GM12801 (cell line): ENCODE results near the gene ANKRD55.

Source experiments
- TF ChIP-seq, protein P1 (sequence below): IDR thresholded peaks from one replicate; pipeline ENCODE4 v1.5.1; 2011; ENCODE audit warnings: control low read depth; ENCODE audit not compliant: insufficient read length; ENCODE audit errors: extremely low read depth

The ANKRD55 gene

DNA sequence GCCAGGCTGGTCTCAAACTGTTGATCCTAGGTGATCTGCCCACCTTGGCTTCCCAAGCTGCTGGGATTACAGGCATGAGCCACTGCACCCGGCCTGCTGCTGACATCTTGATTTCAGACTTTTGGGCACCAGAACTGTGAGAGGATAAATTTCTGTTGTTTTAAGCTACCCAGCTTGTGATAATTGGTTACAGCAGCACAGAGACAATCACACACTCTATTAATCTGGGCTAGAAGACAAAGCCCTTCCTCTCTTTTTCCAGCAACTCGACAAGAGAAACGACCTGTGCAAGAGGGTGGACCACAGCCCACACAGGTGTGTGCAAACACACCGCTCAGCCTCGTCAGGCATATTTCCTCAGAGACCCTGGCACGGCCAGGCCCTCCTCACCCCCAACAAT is 4.5 kb downstream of the ANKRD55 start:
- TF ChIP-seq, protein P1, sequence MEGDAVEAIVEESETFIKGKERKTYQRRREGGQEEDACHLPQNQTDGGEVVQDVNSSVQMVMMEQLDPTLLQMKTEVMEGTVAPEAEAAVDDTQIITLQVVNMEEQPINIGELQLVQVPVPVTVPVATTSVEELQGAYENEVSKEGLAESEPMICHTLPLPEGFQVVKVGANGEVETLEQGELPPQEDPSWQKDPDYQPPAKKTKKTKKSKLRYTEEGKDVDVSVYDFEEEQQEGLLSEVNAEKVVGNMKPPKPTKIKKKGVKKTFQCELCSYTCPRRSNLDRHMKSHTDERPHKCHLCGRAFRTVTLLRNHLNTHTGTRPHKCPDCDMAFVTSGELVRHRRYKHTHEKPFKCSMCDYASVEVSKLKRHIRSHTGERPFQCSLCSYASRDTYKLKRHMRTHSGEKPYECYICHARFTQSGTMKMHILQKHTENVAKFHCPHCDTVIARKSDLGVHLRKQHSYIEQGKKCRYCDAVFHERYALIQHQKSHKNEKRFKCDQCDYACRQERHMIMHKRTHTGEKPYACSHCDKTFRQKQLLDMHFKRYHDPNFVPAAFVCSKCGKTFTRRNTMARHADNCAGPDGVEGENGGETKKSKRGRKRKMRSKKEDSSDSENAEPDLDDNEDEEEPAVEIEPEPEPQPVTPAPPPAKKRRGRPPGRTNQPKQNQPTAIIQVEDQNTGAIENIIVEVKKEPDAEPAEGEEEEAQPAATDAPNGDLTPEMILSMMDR, result no peak

DNA sequence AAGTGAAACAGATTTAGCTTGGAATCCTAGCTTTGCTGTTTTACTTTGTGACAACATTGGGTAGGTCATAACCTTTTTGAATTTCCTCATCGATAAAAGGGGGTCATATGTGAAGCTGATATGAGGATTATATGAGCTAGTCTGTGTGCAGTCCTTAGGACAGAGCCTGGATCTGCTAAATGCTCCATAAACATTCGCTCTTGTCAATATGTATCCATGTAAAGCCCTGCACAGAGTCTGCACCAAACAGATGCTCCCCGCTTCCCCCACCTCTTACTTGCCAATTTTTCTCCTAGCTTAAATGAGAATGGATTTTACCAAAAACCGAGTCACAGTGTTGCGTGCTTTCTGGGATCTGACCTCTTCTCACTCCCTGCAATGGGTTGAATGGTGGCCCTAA is 5.4 kb downstream of the ANKRD55 start:
- TF ChIP-seq, protein P1, result no peak

DNA sequence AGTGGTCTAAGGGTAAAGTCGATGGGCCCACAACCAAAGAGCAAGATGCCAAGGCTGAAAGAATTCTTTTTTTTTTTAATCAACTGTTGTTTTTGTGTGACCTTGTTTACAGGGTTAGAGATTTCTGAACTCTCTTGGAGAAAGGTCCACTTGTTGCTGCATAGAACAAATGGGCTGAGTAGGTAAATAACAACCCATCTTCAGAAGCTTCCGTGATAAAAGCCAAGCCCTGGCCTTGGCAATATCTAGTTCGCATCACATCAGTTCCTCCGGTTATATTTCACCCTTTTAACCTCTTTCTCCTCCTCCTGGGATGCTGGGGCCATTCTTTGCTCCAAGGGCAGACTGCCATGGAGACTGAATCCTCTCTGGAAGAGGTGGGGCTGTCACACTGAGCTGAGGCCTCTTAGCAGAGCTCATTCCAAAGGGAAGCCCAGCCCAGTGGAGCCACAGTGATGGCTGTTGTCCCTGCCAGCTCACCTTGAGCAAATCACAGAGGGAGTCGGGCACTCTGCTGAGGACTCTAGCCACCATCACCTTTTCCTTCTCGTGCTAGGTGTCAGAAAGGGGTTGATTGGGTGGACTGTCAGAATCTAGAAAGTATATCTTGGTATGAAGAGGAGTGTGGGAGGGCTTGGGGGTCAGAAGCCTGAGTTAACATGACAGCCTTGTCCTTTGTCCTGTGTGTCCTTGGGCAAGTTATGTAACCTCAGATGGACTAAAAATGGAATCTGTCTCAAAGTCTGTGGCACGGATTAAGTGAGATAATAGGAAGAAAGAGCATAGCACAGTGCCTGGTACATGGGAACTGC is 17.9 kb downstream of the ANKRD55 start:
- TF ChIP-seq, protein P1, result no peak

DNA sequence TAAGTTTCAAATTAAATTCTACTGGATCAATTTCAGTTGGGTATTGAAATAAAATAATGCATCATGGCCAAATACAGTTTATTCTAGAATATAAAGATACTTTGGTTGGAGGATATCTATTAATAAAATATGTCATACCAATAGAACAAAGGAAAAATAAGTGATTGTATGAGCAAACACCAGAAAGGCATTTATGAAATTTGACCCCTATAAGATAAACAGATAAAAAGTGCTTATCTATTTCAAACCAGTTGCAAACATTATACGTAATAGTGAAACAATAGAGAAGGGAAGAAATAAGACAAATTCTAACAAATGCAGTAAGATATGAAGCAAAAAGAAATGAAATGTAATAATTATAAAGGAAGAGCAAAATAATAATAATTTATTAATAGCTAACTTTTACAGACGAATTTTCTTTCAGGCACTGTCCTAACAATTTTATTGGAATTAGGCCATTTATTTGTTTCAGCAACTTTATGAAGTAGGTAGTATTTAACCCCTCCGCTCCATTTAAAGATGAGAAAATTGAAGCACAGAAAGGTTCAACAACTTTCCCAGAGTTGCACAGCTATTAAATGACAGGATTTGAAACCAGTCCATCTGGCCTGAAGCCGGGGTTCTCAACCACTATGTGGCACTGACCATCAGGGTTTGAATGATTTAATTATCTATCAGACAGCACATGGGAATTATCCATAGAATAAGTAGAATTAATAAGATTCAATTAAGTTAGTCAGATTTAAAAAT is 20.8 kb downstream of the ANKRD55 start:
- TF ChIP-seq, protein P1, result no peak

DNA sequence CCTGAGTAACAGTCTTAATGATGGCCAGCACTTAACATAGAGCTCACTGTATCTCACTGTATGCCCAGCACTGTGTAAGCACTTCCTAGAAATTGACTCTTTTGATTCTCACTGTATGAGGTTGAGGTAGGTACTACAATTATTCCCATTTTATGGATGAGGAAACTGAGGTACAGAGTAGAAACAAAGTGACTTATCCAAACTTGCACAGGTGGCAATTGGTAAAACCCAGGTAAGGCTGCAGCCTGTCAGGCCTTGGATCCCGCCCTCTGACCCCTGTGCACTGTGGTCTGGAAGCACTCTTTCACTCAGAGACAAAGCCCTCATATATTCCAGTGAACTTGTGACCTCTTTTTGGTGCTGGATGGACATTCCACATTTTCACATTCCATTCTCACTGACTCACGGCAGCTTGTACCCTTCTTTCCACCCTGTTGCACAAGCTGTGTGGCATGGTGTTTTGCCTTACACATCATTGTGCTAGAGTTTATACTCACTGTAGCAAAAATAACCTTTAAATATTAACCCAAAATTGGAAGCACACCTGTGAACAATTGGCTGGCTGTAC is 21.7 kb downstream of the ANKRD55 start:
- TF ChIP-seq, protein P1, result no peak

DNA sequence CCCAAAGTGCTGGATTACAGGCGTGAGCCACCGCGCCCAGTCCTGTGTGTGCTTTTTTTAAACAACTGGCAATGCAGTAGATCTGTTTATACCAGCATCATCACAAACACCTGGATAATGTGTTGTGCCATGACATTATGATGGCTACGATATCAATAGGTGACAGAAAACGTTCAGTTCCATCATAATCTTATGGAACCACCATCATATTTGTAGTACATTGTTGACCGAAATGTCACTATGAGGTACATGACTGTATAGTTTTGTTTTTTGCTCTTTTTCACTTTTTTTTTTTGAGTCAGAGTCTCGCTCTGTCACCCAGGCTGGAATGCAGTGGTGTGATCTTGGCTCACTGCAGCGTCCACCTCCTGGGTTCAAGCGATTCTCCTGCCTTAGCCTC is 24.4 kb downstream of the ANKRD55 start:
- TF ChIP-seq, protein P1, result no peak

DNA sequence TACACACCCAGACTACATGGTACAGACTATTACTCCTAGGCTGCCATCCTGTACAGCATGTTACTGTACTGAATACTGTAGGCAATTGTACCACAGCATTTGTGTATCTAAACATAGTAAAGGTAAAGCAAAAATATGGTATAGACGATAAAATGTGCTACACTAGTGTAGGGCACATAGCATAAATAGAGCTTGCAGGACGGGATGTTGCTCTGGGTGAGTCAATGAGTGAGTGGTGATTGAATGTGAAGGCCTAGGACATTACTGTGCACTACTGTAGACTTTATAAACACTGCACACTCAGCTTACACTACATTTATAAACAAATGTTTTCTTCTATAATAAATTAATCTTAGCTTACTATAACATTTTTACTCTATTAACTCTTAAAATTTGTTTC is 25.6 kb downstream of the ANKRD55 start:
- TF ChIP-seq, protein P1, result no peak
